Measurements from ENCODE around the gene IER5L.
"Not testable (repeated sequence)": the region's sequence is repeated elsewhere in the genome, so short reads cannot be mapped to it uniquely, and the experiment has no call there.

Gene IER5L

DNA sequence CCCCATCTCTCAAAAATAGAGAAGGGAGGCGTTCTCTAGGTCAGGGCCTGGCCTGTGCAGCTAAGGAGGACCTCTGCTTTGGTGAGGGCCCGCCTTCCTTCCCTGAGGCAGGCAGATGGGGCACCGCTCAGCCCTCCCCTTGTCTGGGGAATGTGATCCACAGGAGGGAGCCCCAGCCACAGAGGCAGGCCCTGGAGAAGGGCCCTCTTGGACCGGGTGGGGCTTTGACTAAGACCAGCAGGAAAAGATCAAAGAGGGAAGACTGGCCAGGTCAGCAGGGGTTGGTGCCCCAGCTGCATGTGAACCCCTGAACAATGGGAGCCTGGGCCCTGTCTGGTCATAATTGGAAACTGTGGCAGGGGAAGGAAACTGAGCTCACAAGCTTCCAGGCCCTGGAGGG lies 45.0 kb downstream of the IER5L start:
- TF ChIP-seq, protein P1, sequence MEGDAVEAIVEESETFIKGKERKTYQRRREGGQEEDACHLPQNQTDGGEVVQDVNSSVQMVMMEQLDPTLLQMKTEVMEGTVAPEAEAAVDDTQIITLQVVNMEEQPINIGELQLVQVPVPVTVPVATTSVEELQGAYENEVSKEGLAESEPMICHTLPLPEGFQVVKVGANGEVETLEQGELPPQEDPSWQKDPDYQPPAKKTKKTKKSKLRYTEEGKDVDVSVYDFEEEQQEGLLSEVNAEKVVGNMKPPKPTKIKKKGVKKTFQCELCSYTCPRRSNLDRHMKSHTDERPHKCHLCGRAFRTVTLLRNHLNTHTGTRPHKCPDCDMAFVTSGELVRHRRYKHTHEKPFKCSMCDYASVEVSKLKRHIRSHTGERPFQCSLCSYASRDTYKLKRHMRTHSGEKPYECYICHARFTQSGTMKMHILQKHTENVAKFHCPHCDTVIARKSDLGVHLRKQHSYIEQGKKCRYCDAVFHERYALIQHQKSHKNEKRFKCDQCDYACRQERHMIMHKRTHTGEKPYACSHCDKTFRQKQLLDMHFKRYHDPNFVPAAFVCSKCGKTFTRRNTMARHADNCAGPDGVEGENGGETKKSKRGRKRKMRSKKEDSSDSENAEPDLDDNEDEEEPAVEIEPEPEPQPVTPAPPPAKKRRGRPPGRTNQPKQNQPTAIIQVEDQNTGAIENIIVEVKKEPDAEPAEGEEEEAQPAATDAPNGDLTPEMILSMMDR (IDR thresholded peaks at IDR 0.05; ENCODE audit: insufficient read depth, low read depth, low read length, missing control alignments), result no peak
- H3K4me3 ChIP-seq (ENCODE audit: low read length), result no peak overlapping the region
- no peak for DNase-seq (ENCODE audit: low read depth)

DNA sequence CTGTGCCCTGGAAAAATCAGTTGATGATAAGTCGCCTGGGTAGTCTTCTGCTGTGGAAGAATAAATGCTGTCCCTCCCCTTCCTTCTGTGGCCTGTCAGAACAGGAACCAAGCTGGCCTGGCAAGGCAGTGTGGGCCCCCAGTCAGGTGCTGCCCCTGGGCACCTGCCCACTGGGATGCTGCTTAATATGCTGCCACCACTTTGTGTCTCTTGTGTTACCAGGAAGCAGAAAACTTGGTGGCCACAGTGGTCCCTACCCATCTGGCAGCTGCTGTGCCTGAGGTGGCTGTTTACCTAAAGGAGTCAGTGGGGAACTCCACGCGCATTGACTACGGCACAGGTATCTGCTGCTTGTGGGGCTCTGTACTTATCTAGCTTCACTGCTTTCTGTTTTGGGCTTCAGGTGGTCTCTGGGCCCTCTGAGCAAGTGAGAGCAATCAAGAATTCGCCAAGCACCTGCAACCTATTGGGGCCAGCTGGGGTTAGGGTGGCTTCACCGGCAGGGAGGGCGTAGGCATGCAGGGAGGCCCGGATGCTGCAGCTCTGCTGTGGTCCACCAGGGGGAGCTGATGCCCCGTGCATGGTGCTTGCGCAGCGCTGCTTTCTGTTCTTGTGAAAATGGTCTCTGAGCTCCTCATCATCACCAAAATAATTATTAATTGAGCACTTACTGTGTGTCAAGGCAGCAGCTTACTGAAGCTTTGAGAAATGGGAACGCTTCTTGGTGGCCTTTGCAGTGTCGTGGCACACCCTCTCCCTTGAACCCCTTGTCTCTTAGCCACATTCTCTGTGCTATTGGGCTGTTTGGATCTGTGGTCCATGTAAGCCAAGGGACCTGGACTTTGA lies 46.5 kb downstream of the IER5L start:
- peak; percentile 69 for DNase-seq (ENCODE audit: low read depth)
- no peak overlapping the region for H3K4me3 ChIP-seq (ENCODE audit: low read length)
- TF ChIP-seq, protein P1 (IDR thresholded peaks at IDR 0.05; ENCODE audit: insufficient read depth, low read depth, low read length, missing control alignments), result peak; percentile 99

DNA sequence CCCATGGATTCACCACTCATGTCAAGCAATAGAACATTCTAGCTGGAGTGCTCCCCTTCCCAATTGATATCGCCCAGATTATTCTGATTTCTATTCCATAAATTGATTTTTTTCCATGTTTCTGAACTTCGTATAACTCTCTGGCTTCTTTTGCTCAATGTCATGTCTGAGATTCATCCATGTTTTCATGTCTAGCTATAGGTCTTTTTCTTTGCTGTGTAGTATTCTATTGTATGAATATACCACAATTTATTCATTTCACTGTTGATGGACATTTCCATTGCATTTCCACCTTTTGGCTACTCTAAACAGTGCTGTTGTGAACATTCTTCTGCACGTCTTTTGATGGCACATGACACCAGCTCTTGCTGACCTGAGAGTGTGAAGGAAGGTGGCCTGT lies 47.3 kb downstream of the IER5L start:
- no peak for DNase-seq (ENCODE audit: low read depth)
- TF ChIP-seq, protein P1 (IDR thresholded peaks at IDR 0.05; ENCODE audit: insufficient read depth, low read depth, low read length, missing control alignments), result no peak
- H3K4me3 ChIP-seq (ENCODE audit: low read length), result no peak overlapping the region

DNA sequence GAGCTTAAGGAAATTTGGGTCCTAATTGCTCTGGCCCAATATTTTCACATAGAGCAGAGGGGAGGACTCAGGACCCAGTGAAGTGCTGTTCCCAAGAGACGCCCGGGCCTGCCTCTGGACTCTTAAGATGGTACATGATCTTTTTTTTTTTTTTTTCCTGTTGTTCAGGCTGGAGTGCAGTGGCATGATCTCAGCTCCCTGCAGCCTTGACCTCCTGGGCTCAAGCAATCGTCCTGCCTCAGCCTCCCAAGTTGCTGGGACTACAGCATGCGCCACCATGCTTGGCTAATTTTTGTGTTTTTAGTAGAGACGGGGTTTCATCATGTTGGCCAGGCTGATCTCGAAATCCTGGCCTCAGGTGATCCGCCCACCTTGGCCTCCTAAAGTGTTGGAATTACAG lies 47.8 kb downstream of the IER5L start:
- not testable (repeated sequence) for DNase-seq (ENCODE audit: low read depth); H3K4me3 ChIP-seq (ENCODE audit: low read length)

DNA sequence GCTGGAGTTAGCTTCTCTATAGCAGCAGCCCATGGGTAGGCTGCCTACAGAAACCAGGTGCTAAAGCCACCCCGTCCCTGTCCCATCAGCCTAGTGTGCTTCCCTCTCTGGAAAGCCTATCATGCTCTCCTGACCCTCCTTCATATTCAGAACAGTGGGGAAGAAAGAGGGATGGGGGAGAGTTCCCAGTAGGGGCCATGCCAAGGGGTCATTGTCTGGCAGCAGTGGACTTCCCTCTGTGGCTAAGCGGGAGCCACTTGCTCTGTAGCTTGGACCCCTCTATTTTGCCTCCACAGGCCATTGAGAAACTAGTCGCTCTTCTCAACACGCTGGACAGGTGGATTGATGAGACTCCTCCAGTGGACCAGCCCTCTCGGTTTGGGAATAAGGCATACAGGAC lies 49.4 kb downstream of the IER5L start:
- TF ChIP-seq, protein P1 (IDR thresholded peaks at IDR 0.05; ENCODE audit: insufficient read depth, low read depth, low read length, missing control alignments), result no peak
- no peak for DNase-seq (ENCODE audit: low read depth)
- no peak overlapping the region for H3K4me3 ChIP-seq (ENCODE audit: low read length)

DNA sequence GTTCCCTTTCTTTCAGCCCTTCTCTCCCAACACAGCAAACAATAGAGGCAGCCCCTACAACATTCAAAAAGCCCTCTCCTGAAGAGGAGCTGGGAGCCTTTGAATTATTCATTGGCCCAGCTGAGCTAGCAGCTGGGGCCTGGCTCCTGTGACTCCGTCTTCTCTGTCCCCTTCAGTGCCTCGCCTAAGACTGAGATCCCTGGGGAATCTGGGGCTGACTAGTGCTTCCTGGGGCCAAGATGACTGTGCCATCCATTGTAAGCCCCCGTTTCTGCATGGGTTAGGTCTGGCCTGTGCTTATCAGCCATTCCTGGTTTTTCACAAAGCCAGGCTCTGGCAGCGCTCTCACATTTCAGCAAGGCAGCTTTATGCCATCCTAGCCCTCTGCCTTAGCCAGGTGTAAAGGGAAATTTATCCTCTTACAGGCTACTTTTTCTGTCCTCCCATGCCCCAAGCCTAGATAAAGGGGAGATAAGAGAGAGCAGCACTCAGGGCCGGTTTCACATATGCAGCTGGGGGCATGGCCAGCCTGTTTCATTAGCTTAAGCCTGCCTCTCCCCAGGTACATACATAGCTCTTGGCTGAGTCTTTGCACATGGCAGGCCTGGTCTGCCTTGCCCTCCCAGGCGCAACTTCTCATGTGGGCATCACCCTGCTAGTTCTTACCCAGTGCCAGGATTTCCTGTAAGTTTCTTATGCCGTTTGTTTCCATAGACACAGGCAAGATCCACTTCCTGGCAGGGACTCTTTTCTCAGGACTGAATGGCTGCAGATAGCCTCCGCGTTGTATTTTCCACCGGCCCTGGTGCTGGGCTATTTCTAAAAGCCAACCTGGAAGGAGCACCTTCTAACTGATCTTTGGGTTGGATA lies 51.1 kb downstream of the IER5L start:
- TF ChIP-seq, protein P1 (IDR thresholded peaks at IDR 0.05; ENCODE audit: insufficient read depth, low read depth, low read length, missing control alignments), result no peak
- H3K4me3 ChIP-seq (ENCODE audit: low read length), result no peak overlapping the region
- no peak for DNase-seq (ENCODE audit: low read depth)
